WTC11 (cell line): ENCODE measurements around the gene IDUA. TPM values are rescaled to one million over a fixed set of nuclear protein-coding genes. Genes with fewer than 3 reads are reported as not detected.

ENCODE experiments used
- ATAC-seq: fragments of 200-7000 bp; cut with Tn5 transposase; 2 replicates; pipeline ENCODE4 v1.10.0; 2021; ENCODE audit warnings: mild to moderate bottlenecking, moderate library complexity
- CTCF ChIA-PET: fragments of 300-600 bp; sonication (Branson Sonifier 250); formaldehyde crosslinking; loops from one replicate; lab custom pipeline; 2021; ENCODE audit warnings: antibody characterized with exemption; lab: Charles Lee
- POLR2A ChIA-PET: fragments of 350-600 bp; sonication (Branson Sonifier 250); formaldehyde crosslinking; loops from one replicate; lab custom pipeline; 2021; ENCODE audit warnings: antibody characterized with exemption; lab: Charles Lee
- DNase-seq: peaks from one replicate; pipeline ENCODE4 v3.0.0; 2021; ENCODE audit warnings: low spot score
- H3K27ac Mint-ChIP-seq: 2 replicates; pipeline ENCODE4 v1.8.0; 2021; ENCODE audit warnings: mixed read lengths
- H3K27me3 Mint-ChIP-seq: 2 replicates; pipeline ENCODE4 v1.8.0; 2021; ENCODE audit warnings: low read depth, mild to moderate bottlenecking, moderate library complexity, mixed read lengths
- H3K36me3 Mint-ChIP-seq: 2 replicates; pipeline ENCODE4 v1.8.0; 2021; ENCODE audit warnings: mixed read lengths
- H3K4me1 Mint-ChIP-seq: 2 replicates; pipeline ENCODE4 v1.8.0; 2022; ENCODE audit warnings: mixed read lengths
- H3K4me3 Mint-ChIP-seq: 2 replicates; pipeline ENCODE4 v1.8.0; 2021; ENCODE audit warnings: mild to moderate bottlenecking, moderate library complexity, mixed read lengths
- H3K9me3 Mint-ChIP-seq: 2 replicates; pipeline ENCODE4 v1.8.0; 2021; ENCODE audit warnings: mixed read lengths
- ATF1 ChIP-seq: sonication (generic); formaldehyde crosslinking; IDR thresholded peaks from 2 replicates; pipeline ENCODE4 v1.8.1; 2023; ENCODE audit warnings: mild to moderate bottlenecking, moderate library complexity, missing genetic modification reagents
- CBFB ChIP-seq: sonication (generic); formaldehyde crosslinking; IDR thresholded peaks from 2 replicates; pipeline ENCODE4 v1.8.1; 2022; ENCODE audit warnings: mild to moderate bottlenecking, low read depth, missing genetic modification reagents
- ERG ChIP-seq: fragments of 250-450 bp; sonication (Bioruptor Pico); IDR thresholded peaks from 2 replicates; pipeline ENCODE4 v1.8.0; 2021; ENCODE audit warnings: mild to moderate bottlenecking
- FOXP1 ChIP-seq: sonication (generic); formaldehyde crosslinking; IDR thresholded peaks from 2 replicates; pipeline ENCODE4 v1.8.0; 2022; ENCODE audit warnings: missing genetic modification reagents, mild to moderate bottlenecking, moderate library complexity, borderline replicate concordance
- MYBL2 ChIP-seq: sonication (generic); formaldehyde crosslinking; IDR thresholded peaks from 2 replicates; pipeline ENCODE4 v1.8.1; 2023; ENCODE audit warnings: mild to moderate bottlenecking, moderate library complexity, missing genetic modification reagents
- PRRX2 ChIP-seq: fragments of 250-450 bp; sonication (Bioruptor Pico); IDR thresholded peaks from 2 replicates; pipeline ENCODE4 v1.8.0; 2021; ENCODE audit warnings: mild to moderate bottlenecking
- RELA ChIP-seq: sonication (generic); formaldehyde crosslinking; IDR thresholded peaks from 2 replicates; pipeline ENCODE4 v1.8.1; 2022; ENCODE audit warnings: missing genetic modification reagents, mild to moderate bottlenecking, borderline replicate concordance
- SMAD4 ChIP-seq: sonication (generic); formaldehyde crosslinking; IDR thresholded peaks from 2 replicates; pipeline ENCODE4 v1.8.0; 2022; ENCODE audit warnings: mild to moderate bottlenecking, missing genetic modification reagents
- SOX15 ChIP-seq: fragments of 250-450 bp; sonication (Bioruptor Pico); IDR thresholded peaks from 2 replicates; pipeline ENCODE4 v1.9.0; 2021; ENCODE audit warnings: mild to moderate bottlenecking
- SP1 ChIP-seq: sonication (generic); formaldehyde crosslinking; conservative IDR thresholded peaks from 2 replicates; pipeline ENCODE4 v1.8.1; 2022; ENCODE audit warnings: missing genetic modification reagents
- TEAD1 ChIP-seq: sonication (generic); formaldehyde crosslinking; IDR thresholded peaks from 2 replicates; pipeline ENCODE4 v1.8.0; 2022; ENCODE audit warnings: mild to moderate bottlenecking, missing genetic modification reagents
- ZNF263 ChIP-seq: sonication (generic); formaldehyde crosslinking; IDR thresholded peaks from 2 replicates; pipeline ENCODE4 v1.8.1; 2022; ENCODE audit warnings: low read depth, mild to moderate bottlenecking, moderate library complexity, missing genetic modification reagents
- total RNA-seq: library from RNA; stranded (reverse); gene quantifications from 3 replicates; pipeline ENCODE4 v1.2.3, GENCODE V29; 2021
- TF ChIP-seq, protein P1 (sequence below): fragments of 250-450 bp; sonication (Bioruptor Pico); conservative IDR thresholded peaks from 2 replicates; pipeline ENCODE4 v1.9.0; 2021; ENCODE audit warnings: mild to moderate bottlenecking
- TF ChIP-seq, protein P2 (sequence below): fragments of 250-450 bp; sonication (Bioruptor Pico); IDR thresholded peaks from 2 replicates; pipeline ENCODE4 v1.9.0; 2021; ENCODE audit warnings: mild to moderate bottlenecking
- TF ChIP-seq, protein P3 (sequence below): sonication (generic); formaldehyde crosslinking; IDR thresholded peaks from 2 replicates; pipeline ENCODE4 v1.8.1; 2023; ENCODE audit warnings: mild to moderate bottlenecking, moderate library complexity, missing genetic modification reagents

The IDUA gene
- total RNA-seq, 1 experiment from 2014 or later, result 8.7 TPM

- TF ChIP-seq, protein P1, sequence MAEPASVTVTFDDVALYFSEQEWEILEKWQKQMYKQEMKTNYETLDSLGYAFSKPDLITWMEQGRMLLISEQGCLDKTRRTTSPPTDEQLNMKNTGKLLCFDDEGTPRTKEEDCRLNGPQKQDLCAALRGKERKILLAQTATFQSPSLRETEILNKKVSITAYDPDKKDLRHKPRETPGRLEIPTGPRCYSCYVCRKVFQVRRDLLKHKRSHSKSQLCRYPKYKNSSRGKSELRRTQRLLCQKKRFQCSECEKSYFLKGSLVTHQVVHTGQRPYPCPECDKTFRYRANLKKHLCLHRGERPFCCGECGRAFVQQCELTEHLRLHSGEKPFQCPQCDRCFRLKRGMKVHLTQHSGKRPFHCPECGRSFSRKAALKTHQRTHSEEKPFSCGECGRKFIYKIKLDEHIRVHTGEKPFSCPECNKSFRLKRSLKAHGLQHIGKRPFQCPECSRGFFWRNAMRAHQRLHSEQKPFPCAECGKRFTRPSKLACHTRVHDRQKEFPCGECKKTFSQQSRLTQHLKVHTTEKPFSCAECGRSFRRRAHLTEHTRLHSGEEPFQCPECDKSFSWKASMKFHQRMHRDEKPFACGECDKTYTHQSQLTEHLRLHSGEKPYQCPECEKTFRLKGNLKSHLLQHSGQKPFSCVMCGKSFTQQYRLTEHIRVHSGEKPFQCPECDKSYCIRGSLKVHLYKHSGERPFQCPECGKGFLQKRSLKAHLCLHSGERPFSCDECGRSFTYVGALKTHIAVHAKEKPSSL (CRISPR knock-in tag), result no peak
These were observed 20.0 kb downstream of the IDUA start (continued) for GRCh38 chr4:1006856-1007255.

- H3K36me3 Mint-ChIP-seq, result no peaks in the 10 kb centered on the region
- ATAC-seq (peak; percentile 10), DNase-seq (peak; percentile 52)
- no peak overlapping the region for H3K27ac Mint-ChIP-seq
- peaks cover 10% of the 10 kb centered on the region for H3K4me1 Mint-ChIP-seq
- H3K4me3 Mint-ChIP-seq, result peak overlapping the region; percentile 70
- TF ChIP-seq SMAD4 (CRISPR knock-in tag) (no peak), TEAD1 (CRISPR knock-in tag) (no peak), PRRX2 (CRISPR knock-in tag) (0 out of 2 replicates have a peak, but pooled peaks have one; percentile 21), ATF1 (CRISPR knock-in tag) (no peak), MYBL2 (CRISPR knock-in tag) (no peak), ERG (CRISPR knock-in tag) (0 out of 2 replicates have a peak, but pooled peaks have one; percentile 31)
- TF ChIP-seq, protein P1 (CRISPR knock-in tag), result no peak
- TF ChIP-seq, all 79 proteins: peak for 2
- POLR2A ChIA-PET, result no interaction called here
- CTCF ChIA-PET, result no interaction called here
- Mint-ChIP-seq H3K27me3 (peaks cover 63% of the 10 kb centered on the region), H3K9me3 (peaks cover 7% of the 10 kb centered on the region; the same call in 1 of the 2 replicates)
These were observed 22.1 kb downstream of the IDUA start for GRCh38 chr4:1008840-1009541.

DNA sequence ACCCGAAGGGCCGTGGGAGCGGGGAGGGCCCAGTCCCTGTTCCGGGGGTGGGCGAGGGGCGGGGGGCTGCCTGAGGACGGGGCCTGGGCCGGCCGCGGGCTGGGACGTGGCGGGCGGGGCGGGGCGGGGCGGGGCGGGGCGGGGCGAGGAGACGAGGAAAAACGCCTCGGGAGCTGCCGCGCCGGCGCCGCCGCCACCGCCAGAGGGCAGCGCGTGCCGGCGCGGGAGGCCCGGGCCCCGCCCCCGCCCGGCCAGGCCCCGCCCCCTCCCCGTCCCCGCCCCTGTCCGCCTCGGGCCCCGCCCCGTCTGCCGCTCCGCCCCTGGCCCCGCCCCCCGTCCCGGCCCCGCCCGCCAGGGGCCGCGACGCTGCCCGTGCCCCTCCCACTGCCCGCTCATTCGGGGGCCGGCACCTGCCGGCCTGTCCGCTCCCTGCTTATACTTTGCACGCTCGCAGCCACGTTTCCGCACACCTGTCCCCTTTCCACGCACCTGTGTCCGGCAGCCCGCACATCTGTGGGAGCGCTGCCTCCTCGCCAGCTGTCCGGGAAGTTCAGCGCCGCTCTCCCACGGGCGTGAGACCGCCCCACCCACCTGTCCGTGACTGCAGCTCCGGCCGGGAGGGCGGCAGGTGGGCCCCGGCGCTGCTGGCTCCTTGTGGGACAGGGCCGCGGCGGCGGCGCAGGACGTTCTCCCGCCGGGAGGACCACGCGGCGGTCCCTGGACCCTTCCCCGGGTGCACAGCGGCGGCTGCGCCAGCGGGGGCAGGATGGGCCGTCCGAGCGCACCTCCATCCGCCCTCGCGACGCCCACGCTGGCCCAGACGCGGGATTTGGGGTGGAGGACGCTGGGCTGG lies 22.9 kb downstream of the IDUA start:
- Mint-ChIP-seq H3K27ac (no peak overlapping the region), H3K4me1 (peaks cover 10% of the 10 kb centered on the region), H3K4me3 (peak overlapping the region; percentile 70), H3K27me3 (peaks cover 55% of the 10 kb centered on the region), H3K36me3 (no peaks in the 10 kb centered on the region), H3K9me3 (peaks cover 7% of the 10 kb centered on the region; the same call in 1 of the 2 replicates)
- ChIA-PET POLR2A (no interaction called here), CTCF (interaction anchor here (0.5 to 1.6 kb wide), 11 partner anchors 10 to 717 kb away, joined by 3 to 8 read pairs (median 3); partner anchors contain the start of gene DGKQ)
- TF ChIP-seq, protein P2, sequence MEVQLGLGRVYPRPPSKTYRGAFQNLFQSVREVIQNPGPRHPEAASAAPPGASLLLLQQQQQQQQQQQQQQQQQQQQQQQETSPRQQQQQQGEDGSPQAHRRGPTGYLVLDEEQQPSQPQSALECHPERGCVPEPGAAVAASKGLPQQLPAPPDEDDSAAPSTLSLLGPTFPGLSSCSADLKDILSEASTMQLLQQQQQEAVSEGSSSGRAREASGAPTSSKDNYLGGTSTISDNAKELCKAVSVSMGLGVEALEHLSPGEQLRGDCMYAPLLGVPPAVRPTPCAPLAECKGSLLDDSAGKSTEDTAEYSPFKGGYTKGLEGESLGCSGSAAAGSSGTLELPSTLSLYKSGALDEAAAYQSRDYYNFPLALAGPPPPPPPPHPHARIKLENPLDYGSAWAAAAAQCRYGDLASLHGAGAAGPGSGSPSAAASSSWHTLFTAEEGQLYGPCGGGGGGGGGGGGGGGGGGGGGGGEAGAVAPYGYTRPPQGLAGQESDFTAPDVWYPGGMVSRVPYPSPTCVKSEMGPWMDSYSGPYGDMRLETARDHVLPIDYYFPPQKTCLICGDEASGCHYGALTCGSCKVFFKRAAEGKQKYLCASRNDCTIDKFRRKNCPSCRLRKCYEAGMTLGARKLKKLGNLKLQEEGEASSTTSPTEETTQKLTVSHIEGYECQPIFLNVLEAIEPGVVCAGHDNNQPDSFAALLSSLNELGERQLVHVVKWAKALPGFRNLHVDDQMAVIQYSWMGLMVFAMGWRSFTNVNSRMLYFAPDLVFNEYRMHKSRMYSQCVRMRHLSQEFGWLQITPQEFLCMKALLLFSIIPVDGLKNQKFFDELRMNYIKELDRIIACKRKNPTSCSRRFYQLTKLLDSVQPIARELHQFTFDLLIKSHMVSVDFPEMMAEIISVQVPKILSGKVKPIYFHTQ (CRISPR knock-in tag), result no peak
- no peak for TF ChIP-seq ATF1 (CRISPR knock-in tag)
- TF ChIP-seq RELA (CRISPR knock-in tag), result 0 out of 2 replicates have a peak, but pooled peaks have one; percentile 22
- peak; percentile 25; the same call in 1 of the 2 replicates for TF ChIP-seq SP1 (CRISPR knock-in tag)
- TF ChIP-seq, protein P3, sequence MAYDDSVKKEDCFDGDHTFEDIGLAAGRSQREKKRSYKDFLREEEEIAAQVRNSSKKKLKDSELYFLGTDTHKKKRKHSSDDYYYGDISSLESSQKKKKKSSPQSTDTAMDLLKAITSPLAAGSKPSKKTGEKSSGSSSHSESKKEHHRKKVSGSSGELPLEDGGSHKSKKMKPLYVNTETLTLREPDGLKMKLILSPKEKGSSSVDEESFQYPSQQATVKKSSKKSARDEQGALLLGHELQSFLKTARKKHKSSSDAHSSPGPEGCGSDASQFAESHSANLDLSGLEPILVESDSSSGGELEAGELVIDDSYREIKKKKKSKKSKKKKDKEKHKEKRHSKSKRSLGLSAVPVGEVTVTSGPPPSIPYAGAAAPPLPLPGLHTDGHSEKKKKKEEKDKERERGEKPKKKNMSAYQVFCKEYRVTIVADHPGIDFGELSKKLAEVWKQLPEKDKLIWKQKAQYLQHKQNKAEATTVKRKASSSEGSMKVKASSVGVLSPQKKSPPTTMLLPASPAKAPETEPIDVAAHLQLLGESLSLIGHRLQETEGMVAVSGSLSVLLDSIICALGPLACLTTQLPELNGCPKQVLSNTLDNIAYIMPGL (CRISPR knock-in tag), result peak; percentile 63; the same call in 1 of the 2 replicates
- 0 out of 2 replicates have a peak, but pooled peaks have one; percentile 10 for TF ChIP-seq FOXP1 (CRISPR knock-in tag)
- no peak for TF ChIP-seq SOX15 (CRISPR knock-in tag)
- no peak for TF ChIP-seq CBFB (CRISPR knock-in tag)
- peak; percentile 57; the same call in 1 of the 2 replicates for TF ChIP-seq ZNF263 (CRISPR knock-in tag)
- ATAC-seq (peak; percentile 45), DNase-seq (peak; percentile 60)
